RPMI7951 (cell line): ENCODE measurements around the gene HERC2. TPM values are rescaled to one million over a fixed set of nuclear protein-coding genes. Genes with fewer than 3 reads are reported as not detected.

ENCODE experiments used
- total RNA-seq: library from RNA; depleted of rRNA; stranded (reverse); fragments of >200 nt; shearing (Covaris generic); gene quantifications from 2 replicates; pipeline ENCODE4 v1.2.3, GENCODE V29; 2014; rRNA removed

The HERC2 gene
- total RNA-seq, 1 experiment from 2014 or later: 28.7 TPM

Other genes starting within 250 kb of the HERC2 start
- gene OCA2, start 222.9 kb downstream of the HERC2 start, total RNA-seq: not detected in 2 replicates
- gene GOLGA6L24, start 35.9 kb upstream of the HERC2 start, total RNA-seq: not detected in 2 replicates
- not detected in 2 replicates for gene GOLGA8F, start 56.5 kb upstream of the HERC2 start, total RNA-seq
- not detected in 2 replicates for gene GOLGA8G, start 210.8 kb upstream of the HERC2 start, total RNA-seq
- gene GOLGA6L25, start 231.4 kb upstream of the HERC2 start, total RNA-seq: not detected in 2 replicates